GM21576 (cell line): ENCODE results near the gene TMCC3.

Source experiments
- ATAC-seq: cut with Tn5 transposase; IDR thresholded peaks from one replicate; pipeline ENCODE4 v1.9.1; 2021; ENCODE audit warnings: mild to moderate bottlenecking, moderate library complexity; ENCODE audit not compliant: unreplicated experiment

Gene TMCC3

DNA sequence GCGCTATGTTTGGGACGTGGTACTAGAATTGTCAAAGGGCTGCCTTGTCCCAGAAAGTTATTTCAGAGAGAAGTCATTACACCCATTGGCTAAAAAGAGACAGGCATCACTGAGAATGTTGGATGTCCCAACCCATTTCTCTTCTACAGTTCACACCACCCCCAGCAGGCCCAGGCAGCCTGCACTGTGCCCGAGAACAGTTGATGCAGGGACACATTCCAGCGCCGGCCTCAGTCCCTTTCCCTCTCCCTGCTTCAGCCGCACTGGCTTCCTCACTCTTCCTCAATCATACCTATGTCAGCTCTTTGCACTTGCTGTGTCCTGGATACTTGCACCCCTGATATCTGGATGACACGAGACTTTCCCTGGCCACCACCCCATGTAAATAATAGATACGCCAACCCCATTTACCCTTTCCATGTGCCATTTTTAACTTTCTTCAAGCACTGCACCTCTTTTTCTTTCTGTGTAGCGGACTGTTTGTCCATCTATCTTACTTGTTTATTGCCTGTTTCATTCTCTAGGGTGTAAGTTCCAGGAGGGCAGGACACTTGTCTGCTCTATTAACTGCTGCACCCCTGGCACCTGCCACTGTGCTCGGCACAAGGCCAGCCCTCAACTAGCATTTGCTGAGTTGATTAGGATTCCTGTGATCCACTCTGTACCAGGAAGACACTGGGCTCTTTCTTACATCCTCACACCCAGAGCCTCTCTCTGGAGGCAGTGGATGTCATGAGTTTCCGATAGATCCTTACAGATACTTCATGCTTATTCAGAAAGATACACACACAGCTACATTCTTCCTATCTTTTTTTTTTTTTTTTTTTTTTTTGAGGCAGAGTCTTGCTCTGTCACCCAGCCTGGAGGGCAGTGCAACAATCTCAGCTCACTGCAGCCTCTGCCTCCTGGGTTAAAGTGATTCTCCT is 114.1 kb downstream of the TMCC3 start:
- no peak for ATAC-seq

DNA sequence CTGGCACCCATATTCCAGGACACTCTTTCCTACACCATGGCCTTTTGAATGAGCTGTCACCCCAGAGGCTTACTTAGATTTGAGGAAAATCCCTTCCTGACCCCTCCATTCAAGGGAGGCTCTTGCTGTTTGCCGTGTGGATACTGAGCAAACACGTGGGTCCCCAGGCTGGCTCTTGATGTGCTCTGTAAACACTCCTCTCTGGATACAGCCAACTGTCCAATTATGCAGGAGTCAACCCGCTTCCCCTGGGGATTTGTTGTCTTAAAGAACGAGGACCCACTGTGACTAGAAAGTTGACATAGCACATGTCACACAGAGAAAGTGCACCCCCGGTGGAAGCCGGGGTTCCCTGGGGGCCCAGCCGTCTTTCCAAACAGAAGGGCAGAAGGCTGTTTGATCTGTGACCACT is 114.8 kb downstream of the TMCC3 start:
- no peak for ATAC-seq

- no peak for ATAC-seq
Measured at GRCh38 chr12:94534774-94535509, 115.4 kb downstream of the TMCC3 start.

- no peak for ATAC-seq
Measured at GRCh38 chr12:94534278-94534677, 116.1 kb downstream of the TMCC3 start.

DNA sequence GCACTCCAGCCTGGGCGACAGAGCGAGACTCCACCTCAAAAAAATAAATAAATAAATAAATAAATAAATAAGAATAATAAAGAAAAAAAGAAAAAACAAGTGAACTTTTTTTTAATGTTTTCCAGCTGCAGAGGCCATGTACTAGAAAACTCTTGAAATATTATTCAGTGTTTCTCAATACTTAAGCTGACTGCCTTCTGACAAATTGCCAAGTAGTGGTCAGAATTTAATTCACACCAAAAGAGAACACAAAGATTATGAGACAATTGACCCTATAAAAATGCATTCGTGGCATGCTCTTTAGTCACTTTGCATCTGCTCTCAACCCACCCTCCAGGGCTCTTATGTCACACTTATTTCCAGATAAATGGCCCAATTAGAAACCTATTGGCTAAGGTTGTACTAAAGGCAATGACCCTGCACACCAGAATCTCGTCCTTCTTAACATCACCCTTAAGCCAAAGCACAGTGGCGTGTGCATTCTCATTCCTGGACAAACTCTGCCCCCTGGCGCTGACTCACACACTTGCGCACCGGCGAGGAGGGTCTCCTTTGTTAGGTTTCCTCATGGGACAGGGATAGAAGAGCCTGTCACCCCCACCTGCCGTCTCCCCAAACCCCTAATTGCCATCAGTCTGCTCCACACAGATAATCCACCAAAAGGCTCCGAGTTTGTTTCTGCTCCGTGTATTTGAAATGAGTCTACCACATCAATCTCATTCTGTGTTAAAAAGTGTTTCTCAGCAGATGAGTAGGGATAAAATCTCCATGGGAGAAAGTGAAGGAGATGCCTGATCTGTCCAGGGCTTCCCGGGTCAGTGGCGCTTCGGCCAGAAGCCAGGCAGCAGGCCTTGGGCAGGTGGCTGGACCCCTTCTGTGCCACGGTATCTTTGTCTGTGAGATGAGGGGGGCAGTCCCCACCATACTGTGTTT is 117.6 kb downstream of the TMCC3 start:
- no peak for ATAC-seq

- no peak for ATAC-seq
Measured at GRCh38 chr12:94531196-94531720, 119.1 kb downstream of the TMCC3 start.

- no peak for ATAC-seq
Measured at GRCh38 chr12:94525951-94526350, 124.4 kb downstream of the TMCC3 start.
